NCI-H2081 (cell line): Measurements from ENCODE around the gene RALY.
A peak's percentile ranks its signal among the peaks of the same experiment; 100 is the strongest.

ENCODE experiments used
- DNase-seq, 2 experiments: peaks; one replicate each; lab custom pipeline; 2025; lab: John Stamatoyannopoulos, UW

The RALY gene

DNA sequence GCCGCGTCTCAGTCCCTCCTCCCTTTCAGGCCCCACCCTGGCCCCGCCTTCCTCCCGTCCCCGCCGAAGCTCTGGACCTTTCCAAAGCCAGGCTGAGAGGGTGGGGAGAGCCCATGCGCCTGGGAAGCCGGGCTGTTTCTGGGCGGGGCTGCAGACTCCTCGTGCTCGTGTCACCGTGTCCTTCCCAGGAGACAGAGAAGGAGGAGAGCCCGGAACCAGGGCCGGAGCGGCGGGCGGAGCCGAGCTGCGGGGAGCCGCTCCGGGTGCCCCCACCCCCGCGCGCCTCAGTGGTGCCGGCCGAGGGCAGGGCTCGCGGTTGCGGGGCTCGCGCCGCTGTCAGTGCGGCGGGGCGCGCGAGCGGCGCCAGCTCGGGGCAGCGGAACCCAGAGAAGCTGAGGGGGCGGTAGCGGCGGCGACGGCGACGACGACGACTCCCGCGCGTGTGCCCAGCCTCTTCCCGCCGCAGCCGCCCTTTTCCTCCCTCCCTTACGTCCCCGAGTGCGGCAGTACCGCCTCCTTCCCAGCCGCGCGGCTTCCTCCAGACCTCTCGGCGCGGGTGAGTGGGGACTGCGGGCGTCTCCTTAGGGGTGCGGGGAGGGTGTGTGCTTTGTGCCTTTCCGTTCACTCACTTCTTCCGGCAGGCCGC lies at the start of gene RALY:
RALY (plus strand) TSS at position 336 of the 646 bp plus-strand sequence. CDS start 78,164 bp downstream, outside the sequence.
- DNase-seq = peak; percentile 98 to 100

DNA sequence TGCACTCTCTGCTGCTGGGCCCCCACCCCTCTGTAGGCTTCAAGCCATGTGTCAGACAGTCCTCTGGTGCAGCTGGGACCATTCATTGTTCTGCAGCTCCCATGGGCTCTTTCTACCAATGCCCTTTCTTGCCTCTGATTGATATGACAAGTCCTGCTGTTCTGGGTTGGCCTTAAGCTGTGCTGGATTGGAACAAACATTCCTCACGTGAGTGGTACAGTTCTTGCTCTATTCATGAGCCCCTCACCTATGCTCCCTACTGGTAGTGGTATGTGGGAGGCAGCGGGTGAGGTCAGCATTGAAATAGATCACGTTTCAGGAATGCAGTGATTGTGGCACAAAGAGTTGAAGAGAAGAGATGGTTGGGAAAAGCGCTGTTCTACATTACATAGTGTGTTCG lies 48.8 kb upstream of the RALY start:
- DNase-seq = no peak

DNA sequence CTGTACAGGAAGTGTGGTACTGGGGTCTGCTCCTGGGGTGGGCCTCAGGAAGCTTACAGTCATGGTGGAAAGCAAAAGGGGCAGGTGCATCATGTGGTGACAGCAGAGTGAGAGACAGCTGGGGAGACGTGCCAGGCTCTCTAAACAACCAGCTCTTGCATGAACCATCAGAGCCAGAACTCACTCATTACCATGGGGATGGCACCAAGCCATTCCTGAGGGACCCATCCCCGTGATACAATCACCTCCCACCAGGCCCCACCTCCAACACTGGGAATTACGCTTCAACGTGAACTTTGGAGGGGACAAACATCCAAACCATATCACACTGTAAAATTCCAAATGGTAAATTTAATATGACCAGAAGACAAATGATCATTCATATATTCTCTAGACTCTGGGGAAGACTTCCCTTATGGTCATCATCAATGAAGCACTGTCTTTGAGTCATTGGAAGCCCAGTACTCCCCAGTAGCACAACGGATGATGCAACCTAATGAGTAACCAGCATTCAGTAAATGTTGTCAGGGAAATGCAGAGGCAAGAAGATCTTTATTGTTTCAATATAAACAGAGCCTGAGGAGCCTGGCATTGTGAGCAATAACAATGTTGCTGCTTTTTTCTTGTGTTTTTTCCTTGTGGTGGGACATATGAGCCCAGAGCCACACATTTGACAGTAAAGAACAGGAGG lies 48.2 kb upstream of the RALY start:
- no peak for DNase-seq

DNA sequence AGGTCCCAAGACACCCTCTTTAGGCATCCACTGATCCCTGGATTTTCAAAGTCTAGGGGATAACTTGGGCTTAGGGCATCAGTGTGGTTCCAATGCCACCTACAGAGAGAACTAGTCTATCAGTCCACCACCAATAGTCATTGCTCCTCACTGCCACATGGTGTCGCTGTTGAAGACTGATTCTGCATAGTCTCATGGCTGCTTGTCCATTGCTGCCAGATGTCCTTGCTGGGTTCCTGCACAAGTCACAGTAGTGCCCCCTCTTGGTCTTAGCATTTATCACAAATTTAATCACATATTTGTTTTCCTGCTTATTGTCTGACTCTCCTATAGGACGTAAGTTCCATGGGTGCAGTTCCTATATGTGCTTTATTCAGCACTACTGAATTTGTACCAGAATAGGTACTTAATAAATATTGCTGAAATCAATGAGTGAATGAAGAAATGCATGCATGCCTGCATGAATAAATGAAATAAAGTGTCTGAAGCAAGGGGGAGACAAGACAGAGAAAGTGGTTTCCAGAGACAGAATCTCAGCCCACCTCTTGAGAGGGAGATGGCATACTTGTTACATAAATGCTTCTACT lies 45.9 kb upstream of the RALY start:
- DNase-seq = peak in 1 of 2 experiments; percentile 34

DNA sequence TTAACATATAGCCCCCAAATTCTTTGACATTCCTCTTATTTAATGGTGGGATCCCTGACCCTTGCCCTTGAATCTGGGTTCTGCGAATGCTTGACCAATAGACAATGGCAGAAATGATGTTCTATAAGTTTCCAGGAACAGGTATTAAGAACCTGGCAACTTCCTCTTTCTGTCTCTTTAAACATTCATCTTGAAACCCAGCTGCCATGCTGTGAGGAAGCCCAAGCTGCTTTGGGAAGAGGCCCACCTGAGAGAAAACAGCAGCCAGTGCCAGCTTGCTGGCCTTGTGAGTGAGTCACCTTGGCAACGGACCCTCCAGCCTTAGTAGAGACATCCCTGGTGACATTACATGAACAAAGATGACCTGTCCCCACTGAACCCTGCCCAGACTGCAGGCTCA lies 45.2 kb upstream of the RALY start:
- DNase-seq = no peak

DNA sequence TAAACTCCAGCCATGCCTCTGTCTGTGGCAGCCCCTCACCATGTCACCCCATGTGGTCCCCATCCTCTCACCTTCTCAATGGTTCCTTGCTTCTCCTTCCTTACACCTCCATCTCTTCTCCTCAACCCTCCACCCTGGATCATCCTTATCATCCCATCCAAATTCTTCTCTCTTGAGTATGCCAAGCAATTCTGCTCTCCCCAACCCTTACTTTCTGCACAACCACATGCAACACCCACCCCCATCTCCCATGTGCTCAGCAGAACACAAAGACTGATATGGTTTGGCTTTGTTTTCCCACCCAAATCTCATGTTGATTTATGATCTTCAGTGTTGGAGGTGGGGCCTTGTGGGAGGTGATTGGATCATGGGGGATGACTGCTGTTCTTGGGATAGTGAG lies 42.5 kb upstream of the RALY start:
- no peak for DNase-seq

DNA sequence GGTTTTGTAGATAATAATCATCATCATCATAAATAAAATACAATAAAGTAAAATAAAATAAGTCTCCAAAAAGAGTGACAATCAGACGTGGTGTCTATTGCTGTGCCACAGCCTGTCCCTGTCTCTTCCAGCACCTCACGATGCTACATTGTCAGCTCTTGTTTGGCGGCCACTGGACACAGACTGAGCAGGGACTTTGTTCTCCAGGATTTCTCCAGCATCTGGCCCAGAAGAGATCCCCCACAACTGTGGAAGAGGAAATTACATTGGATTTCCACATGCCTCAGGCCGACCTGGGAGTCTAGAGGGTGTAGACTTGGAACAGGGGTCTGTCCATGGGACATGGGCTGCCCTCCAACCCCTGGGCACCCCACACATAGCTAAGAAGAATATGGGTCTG lies 39.2 kb upstream of the RALY start:
- DNase-seq = no peak

DNA sequence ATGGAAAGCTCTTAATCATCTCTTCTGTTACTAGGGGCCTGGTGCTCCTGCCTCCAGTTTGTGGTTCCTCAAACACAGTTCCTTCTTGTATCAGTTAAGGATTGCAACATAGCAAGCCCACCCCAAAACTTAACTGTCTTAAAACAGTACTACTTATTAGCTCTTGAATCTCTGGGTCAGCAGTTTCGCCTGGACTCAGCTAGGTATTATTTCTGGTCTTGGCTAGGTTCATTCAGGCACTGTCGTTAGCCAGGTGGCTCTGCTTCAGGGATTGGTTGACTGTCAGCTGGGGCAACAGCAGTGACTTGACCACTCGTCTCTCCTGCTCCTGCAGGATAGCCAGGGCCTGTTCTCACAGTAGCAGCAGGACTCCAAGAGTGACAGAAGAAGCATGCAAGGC lies 30.0 kb upstream of the RALY start:
- DNase-seq = no peak

DNA sequence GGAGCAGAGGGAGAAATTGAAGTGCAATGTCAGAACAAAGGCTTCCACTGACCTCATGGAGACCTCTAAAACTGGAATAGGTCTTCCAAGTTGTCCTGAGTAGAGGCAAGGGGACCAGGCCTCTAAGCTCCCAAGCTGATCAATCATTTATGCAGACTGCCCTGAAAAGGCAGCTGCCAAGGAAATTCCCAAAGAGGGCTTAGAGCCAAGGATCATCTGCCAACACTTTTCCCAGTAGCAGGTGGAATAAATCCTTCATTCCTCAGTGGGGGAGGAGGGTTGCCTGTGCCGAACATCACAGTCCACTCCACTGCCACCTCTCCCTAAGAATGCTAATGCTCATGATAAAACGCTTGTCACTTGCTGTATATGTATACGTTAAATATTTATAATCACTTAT lies 29.3 kb upstream of the RALY start:
- no peak for DNase-seq

DNA sequence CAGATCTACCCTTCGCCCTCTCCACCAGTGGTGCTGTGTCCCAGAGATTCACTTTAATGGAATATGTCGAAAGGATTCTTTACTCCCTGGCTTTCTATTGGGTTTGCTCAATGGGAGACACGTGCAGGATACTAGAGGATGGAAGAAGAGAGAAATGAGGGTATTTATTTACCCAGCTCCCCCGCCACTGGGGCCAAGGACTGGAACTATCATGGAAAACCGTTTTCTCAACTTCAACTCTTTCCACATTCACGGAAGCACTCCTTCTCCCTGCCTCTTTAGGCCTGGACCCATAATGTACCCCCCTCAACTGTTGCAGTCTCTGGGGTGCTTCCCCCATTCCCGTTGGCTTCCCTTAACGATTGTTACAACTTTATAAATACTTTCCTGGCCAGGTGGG lies 26.6 kb upstream of the RALY start:
- DNase-seq = no peak

DNA sequence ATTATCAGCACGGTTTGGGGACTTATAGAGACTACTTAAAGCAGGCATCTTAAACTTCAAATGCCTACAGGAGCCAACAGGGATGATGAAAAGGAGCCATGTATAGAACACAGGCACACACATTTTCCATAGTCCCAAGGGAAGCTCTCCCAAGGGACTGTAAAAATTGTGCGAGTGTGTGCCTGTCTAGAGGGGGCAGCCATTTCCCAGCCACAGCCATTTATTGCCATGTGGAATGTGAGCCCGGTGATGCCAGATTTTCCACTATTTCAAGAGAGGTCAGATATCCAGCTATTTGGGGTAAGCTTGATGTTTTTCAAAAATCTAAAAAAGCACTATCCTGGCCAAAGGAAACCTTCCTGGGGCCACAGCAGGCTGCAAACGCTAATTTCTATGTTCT lies 24.1 kb upstream of the RALY start:
- DNase-seq = no peak

DNA sequence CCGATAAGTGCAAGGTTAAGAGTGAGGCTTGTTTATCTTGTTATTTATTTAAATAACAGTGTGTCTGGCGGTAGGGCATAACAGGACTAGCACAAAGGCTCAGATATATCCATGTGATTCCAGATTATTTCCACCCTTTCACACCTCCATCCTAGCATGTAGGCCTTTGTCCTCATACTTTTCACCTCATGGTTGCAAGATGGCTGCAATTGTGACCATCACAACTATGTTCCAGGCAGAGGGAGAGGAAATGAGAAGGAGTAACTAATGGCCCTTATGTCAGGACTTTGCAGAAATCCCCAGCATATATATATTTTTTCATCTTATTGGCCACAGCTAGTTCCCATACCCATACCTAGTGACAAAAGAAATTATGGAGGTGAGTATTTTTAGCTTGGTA lies 23.5 kb upstream of the RALY start:
- DNase-seq = no peak

DNA sequence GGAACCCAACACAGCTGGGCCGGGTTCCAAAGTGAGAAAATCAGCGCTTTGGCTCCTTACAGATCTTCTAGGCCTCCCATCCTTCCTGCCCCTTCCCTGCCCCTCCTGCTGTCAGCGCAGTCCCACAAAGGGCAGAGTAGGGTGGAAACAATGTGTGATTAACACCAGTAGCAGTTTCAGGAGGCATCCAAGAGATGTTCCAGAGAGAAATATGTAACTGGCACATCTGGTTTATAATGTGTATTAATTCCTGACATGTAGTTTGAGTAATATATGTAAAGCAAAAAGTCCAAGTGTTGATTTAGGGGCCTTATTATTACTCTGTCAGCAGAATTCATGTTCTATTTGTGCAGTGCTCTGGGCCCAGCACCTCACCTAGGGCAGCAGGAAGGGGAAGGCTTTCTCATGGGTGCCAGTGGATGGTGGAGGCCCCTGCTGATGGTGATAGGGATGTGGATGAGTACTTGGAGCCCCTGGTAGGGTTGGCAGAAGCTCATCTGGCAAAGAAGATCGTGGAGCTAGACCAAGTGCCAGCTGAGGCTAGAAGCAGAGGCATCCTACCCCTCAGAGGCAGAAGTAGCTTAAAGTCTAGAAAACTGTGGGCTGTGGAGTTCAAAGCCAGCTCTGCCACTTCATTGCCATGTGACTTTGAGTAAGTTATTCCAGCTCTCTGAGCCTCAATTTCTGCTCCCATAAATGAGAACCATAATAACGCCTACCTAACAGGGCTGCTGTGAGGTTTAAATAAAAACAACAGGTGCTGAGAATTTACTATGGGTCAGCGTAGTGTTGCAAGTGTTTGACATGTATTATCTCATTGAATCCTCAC lies 22.4 kb upstream of the RALY start:
- no peak for DNase-seq

DNA sequence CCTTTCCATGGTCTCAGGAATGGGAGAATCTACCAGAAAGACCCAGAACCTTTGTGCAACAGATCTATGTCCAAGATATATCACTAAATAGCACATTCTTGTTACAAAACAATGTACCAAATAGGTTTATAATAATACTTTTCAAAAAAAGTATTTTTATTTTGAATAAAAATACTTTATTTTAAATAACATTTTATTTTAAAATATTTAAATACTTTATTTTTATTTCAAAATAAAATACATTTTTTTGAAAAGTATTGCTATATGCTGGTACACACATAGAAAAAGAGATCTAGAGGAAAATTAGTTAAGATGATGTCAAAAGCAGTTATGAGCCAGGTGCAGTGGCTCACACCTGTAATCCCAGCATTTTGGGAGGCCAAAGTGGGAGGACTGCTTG lies 16.8 kb upstream of the RALY start:
- no peak for DNase-seq

DNA sequence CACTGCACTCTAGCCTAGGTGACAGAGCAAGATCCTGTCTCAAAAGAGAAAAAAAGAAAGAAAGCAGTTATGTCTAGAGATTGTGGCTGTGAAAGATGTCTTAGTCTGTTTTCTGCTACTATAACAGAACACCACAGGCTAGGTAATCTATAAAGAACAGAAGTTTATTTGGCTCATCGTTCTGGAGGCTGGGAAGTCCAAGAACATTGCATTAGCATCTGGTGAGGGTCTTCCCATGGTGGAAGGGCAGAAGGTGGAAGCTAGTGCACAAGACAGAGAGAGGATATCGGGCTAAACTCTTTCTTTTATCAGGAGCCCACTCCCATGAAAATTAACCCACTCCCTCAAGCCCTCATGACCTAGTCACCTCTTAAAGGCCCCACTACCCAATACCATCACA lies 16.2 kb upstream of the RALY start:
- DNase-seq = no peak

DNA sequence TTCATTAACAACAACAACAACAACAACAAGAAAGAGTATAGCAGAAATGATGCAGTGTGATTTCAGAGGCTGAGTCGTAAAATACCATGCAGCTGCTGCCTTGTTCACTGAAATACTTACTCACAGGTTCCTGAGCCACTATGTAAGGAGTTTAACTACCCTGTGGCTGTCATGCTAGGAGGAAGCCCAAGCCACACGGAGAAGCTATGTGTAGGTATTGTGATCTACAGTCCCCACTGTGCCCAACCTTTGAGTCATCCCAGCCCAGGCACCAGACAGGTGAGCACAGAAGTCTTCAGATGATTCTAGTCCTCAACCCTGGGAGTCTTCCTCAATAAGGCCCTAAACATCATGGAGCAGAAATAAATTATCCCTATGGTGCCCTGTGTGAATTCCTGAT lies 14.6 kb upstream of the RALY start:
- DNase-seq = no peak

DNA sequence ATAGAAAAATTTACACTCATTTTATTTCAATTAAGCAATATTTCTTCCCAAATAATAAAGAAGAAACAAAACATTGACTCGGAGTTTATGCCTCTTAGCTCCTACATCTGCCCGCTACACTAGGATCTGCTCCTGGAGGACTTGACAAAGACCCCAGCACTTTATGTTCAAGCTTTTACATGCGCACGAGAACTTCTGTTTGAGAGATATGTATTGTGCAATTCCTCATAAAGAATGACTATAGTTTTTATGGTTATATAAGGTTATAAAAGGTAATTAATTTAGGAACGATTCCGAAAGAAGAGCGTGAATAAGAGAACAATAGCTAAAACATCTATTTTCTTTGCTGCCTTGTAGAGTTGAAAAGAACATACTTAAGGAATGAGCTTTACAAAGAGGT lies 12.4 kb upstream of the RALY start:
- no peak for DNase-seq

DNA sequence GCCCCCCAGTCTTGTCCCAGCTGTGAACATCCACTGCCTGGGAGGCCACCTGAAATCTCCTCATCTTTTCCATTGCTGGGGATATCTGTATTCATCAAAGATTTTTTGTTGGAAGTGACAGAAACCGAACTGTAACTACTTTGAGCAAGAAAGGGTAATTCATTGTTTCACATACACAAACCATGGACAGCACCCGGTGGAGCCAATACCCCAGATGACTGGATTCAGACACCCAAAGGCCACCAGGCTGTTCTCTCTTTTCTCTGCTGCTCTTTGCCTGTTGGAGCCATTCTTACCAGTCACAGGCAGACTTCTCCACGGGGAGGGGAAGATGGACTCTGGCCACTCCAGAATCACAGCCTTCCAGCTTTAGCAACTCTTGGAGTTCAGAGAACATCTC lies 11.7 kb upstream of the RALY start:
- no peak for DNase-seq

DNA sequence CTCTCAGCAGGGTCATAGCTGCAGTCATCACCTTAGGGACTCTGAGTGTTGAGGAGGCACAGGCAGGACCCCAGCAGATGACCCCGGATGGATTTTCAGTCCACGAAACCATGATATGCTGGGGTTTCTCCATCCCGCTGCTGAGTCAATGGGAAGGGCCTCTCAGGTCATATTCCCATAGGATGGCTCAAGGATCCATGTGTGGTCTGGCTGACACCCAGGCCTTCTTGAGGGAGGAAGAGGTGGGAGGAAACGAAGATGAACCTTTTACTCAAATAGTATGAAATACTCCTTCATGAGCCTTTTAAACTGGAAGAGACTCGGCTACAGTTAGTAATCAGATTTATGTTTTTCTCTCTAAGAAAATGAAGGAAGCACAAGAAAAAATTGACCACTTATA lies 10.3 kb upstream of the RALY start:
- DNase-seq = no peak

DNA sequence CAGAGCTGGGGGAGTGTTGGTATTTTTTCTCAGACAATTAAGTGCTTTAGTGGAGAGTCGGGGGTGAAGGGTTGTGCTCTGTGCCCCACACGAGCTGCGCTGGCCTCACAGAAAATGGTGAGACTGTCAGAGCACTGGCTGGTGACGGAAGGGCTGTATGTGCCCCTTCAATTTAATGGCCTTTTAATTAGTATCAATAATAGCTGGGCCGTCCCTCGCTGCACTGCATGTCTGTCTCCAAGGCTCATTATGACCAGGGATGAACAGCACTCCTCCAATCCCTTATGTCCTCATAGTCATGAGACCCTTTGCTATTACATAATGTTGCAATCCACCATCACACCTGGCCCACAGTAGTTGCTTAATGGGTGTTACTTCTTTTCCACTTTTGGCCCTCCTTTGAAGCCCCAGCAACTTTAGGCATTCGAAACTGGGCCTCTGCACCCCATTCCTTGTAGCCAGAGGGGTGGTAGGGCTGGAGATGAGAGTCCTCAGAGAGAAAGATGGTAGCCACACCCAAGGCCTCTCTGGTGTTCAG lies 9.5 kb upstream of the RALY start:
- no peak for DNase-seq

DNA sequence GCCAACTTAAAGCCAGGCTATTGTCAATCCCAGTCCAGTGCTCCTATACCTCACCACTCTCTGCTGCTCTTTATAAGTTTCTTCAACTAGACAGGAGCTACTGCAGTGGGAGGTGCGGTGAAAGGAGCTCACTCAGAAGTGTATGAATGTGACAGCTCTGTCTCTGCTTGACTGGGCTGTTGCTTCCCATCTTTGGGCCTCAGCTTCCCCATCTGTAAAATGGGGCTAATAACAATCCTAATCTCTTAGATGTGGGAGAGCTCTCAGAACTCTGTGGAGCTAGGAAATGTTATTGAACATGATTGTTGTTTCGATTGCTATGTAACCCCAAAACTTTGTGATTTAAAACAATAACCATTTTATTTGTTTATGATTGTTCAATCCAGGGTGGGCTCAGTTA lies 8.4 kb upstream of the RALY start:
- DNase-seq = no peak

DNA sequence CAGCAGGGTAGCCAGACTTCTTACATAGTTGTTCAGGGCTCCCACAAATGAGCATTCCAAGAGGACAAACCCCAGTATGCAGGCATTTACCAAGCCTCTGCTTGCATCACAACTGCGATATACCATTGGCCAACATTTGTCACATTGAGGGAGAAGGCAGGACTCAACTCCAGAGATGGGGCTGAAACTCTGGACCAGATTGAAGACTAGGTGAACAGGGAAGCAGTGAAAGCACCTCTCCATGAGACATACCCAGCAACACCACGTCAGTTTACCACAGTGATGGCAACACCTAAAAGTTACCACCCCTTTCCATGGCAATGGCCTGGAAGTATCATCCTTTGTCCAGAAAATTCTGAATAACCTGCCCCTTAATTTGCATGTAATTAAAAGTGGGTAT lies 7.9 kb upstream of the RALY start:
- DNase-seq = no peak
